Pancreas (tissue), 10 donors: ENCODE measurements around the gene ZACN. TPM values are rescaled to one million over a fixed set of nuclear protein-coding genes. Genes with fewer than 3 reads are reported as not detected.

Experiments
- ATAC-seq, 4 donors: fragments of 200-7000 bp; cut with Tn5 transposase; one replicate each; pipeline versions ENCODE4 v1.8.0 to v1.9.1; 2020; ENCODE audit warnings: mild to moderate bottlenecking in 4 of 4, moderate library complexity in 4 of 4
- DNase-seq, 6 donors: peaks; one replicate each; pipeline ENCODE4 v3.0.0-alpha.2; 2020
- FAIRE-seq: peaks from 2 replicates; lab custom pipeline; 2012; peaks lifted over from hg19 to GRCh38; lab: Jason Lieb, UNC
- H3K27ac ChIP-seq, 4 donors: fragments of 200-600 bp; sonication (generic); 1 replicate in 3 of 4; 2 replicates in 1 of 4; pipeline versions ENCODE4 v1.5.0 to v1.8.0; 2020
- H3K27me3 ChIP-seq, 4 donors: fragments of 200-600 bp; one replicate each; pipeline ENCODE4 v1.8.0; 2021
- H3K36me3 ChIP-seq, 3 donors: fragments of 200-600 bp; sonication (generic) in 1 of 3; one replicate each; pipeline versions ENCODE4 v1.5.0 to v1.8.0; 2020 to 2021
- H3K4me1 ChIP-seq, 3 donors: fragments of 200-600 bp; one replicate each; pipeline ENCODE4 v1.8.0; 2021
- H3K4me3 ChIP-seq, 4 donors: fragments of 200-600 bp; sonication (generic) in 2 of 4; one replicate each; pipeline versions ENCODE4 v1.5.0 to v1.8.0; 2020 to 2021
- H3K9me3 ChIP-seq, 4 donors: fragments of 200-600 bp; one replicate each; pipeline ENCODE4 v1.8.0; 2021
- WGBS, 2 donors: extraction: QIAGEN DNeasy Blood & Tissue Kit; methylation state at CpG; one replicate each; pipeline ENCODE4 v1.1.7; 2013; 5-methylcytosine and 5-hydroxymethylcytosine counted together
- intact Hi-C, 3 donors: fragments of 100-400 bp; cut with DNase I; formaldehyde crosslinking; loops; one replicate each; pipeline versions ENCODE4 v1.11.1 to v1.14.2; 2022
- polyA plus RNA-seq, 2 donors: library from polyadenylated mRNA; stranded (reverse); fragments of 200-250 nt; gene quantifications; one replicate each; pipeline ENCODE4 v1.2.3, GENCODE V29; 2013
- total RNA-seq, 6 donors: library from RNA; stranded (reverse); fragmentation: NEBNext Ultra II Directional in 4 of 6; extraction: Animal tissue kit (Norgen Biotek cat#: 25700) in 4 of 6; gene quantifications; one replicate each; pipeline versions ENCODE4 v1.2.1 to v1.2.4, GENCODE V29; 2021 to 2023
- TF ChIP-seq, protein P1 (sequence below), 4 donors: fragments of 200-600 bp; sonication (generic) in 3 of 4; IDR thresholded peaks; one replicate each; pipeline versions ENCODE4 v1.5.0 to v1.8.0; 2021; ENCODE audit warnings: antibody characterized with exemption in 4 of 4
- donor health status: healthy with polysubstance abuse.
- donor health status: DM: no; HTN: no; CAD: no; lungs with moderate emphysema.
- donor health status: DM: no; HTN: no; CAD: no.
- donor health status: control.
- donor health status: control.
- donor health status: Bipolar disorder and iron deficiency.
- donor health status: DM: yes; HTN: yes; CAD: no.
- donor health status: DM: no; HTN: no; CAD: no.
- donor health status: DM: no; HTN: no; CAD: no.
- donor health status: DM: yes; HTN: yes; CAD: no.

The ZACN gene
- total and polyA plus RNA-seq, 8 donors = 0.06 to 4.2 (median 3.4) TPM; not detected in 5

DNA sequence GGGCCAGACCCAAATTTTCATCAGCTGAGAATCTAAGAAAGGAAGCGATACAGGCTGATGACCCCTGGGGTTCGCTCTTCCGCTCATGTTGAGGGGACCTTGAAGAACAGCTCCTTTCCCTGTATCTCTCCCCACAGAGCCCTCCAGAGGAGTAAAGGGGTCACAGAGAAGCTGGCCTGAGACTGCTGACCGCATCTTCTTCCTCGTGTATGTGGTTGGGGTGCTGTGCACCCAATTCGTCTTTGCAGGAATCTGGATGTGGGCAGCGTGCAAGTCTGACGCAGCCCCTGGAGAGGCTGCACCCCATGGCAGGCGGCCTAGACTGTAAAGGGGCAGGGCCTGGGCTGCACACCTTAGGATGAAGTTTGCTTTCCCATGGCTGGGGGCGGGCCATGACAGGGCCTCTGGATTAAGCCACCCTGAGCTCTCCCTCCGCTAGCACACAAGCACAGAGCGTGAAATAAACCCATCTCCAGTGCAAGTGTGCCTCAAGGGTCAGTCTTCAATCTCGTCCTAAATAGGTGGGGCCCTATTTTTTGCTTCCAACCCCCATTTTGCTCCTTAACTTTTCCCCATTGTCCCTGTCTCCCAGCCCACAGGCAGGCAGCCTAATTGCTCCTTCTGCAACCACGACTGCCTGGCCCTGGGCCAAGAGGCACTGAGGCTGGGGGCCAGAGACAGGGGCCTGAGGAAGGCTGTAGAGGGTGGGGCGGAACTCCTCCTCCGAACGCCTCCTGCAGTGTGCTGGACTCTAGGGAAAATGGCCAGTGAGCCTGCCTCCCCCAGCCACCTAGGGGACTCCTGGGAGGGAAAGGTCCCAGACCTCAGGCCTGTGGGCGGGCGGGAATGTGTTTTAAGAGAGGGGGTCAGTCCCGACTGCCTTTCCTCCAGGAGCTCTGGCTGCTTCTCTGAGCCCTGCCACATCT is 3.6 kb downstream of the ZACN start:
- Histone ChIP-seq H3K4me3 (no peak overlapping the region), H3K9me3 (no peaks in the 10 kb centered on the region), H3K27ac (no peak overlapping the region), H3K36me3 (peaks cover 0 to 44% (median 11%) of the 10 kb centered on the region in 3 donors), H3K4me1 (peaks cover 0 to 5% (median 0%) of the 10 kb centered on the region in 3 donors), H3K27me3 (no peaks in the 10 kb centered on the region)
- 86 to 88% methylated on average over 16 to 20 of the region's 20 CpGs for WGBS, 2 donors
- TF ChIP-seq, protein P1, sequence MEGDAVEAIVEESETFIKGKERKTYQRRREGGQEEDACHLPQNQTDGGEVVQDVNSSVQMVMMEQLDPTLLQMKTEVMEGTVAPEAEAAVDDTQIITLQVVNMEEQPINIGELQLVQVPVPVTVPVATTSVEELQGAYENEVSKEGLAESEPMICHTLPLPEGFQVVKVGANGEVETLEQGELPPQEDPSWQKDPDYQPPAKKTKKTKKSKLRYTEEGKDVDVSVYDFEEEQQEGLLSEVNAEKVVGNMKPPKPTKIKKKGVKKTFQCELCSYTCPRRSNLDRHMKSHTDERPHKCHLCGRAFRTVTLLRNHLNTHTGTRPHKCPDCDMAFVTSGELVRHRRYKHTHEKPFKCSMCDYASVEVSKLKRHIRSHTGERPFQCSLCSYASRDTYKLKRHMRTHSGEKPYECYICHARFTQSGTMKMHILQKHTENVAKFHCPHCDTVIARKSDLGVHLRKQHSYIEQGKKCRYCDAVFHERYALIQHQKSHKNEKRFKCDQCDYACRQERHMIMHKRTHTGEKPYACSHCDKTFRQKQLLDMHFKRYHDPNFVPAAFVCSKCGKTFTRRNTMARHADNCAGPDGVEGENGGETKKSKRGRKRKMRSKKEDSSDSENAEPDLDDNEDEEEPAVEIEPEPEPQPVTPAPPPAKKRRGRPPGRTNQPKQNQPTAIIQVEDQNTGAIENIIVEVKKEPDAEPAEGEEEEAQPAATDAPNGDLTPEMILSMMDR (IDR thresholded peaks at IDR 0.05) = no peak
- no peak for ATAC-seq
- no peak for FAIRE-seq
- peak in 3 of 6 donors; percentile 47 to 79 (median 62) for DNase-seq
- intact Hi-C loops = no loop called here

DNA sequence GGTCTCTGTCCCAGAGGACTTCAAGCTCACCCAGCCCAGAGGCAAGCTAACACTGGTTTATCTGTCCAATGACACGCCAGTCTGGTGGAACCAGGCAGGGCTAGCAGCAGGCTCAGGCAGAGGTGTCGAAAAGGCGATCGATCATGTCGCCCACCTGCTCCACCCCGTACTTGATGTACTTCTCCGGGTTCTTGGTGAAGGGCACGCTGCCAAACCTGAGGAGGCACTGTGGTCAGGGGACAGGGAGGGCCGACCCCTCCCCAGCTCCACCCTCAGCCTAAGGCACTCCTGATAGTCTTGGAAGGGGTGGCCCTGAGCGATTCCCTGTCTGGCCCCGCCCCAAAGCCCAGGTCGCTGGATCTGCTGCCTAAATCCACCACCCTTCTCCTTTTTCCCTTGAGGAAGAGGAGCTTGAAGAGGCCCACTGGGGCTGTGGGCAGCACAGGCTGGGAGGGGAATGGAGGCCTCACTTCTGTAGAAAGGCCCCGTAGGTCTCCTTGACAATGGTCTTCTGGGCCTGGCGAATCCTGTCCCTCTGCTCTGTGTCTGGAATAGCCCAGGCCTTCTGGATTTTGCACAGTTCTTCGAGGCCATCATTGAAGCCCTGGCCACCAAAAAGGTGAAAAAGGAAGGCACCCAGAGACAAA is 4.7 kb downstream of the ZACN start:
- Histone ChIP-seq H3K36me3 (peaks cover 0 to 55% (median 18%) of the 10 kb centered on the region in 3 donors), H3K27me3 (no peaks in the 10 kb centered on the region), H3K4me3 (no peak overlapping the region), H3K4me1 (peaks cover 0 to 5% (median 0%) of the 10 kb centered on the region in 3 donors), H3K9me3 (no peaks in the 10 kb centered on the region), H3K27ac (no peak overlapping the region)
- WGBS, 2 donors = 89 to 92% methylated on average over 15 of the region's 15 CpGs
- FAIRE-seq (no peak), DNase-seq (peak in 3 of 6 donors; percentile 42 to 64 (median 46)), ATAC-seq (no peak)
- TF ChIP-seq, protein P1 (IDR thresholded peaks at IDR 0.05) = no peak
- intact Hi-C loops = no loop called here

DNA sequence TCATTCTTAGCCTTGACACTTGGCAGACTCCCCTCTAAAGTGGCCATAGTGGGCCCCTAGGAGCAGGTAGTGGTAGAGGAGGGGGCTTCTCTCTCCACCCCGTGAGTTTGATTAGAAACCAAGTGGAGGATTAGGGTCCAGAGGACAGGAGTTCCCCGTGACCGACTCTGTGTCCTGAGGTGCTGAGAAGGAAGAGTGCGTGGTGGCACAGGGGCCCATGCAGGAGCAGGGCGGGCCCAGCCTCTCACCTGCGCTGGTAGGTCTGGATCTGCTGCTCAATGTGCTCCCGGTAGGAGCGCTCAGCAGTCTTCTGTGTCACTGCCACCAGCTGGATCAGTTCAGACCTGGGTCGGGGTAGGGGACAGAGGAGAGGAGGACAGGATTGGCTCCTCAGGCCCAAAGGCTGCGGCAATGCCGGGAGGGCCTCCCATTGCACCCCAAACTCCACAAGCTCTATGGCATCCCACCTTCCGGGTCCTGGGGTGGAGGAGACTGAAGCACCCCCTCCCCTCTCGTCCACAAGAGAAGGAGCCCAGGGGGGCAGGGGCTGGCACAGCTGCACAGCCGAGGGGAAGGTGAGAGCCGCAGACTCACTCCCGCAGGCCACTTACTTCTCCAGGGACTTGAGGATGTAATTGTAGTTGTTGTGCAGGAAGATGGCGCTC is 6.2 kb downstream of the ZACN start:
- 81 to 85% methylated on average over 17 of the region's 17 CpGs for WGBS, 2 donors
- TF ChIP-seq, protein P1 (IDR thresholded peaks at IDR 0.05) = no peak
- FAIRE-seq = no peak
- no peak for ATAC-seq
- Histone ChIP-seq H3K4me1 (no peaks in the 10 kb centered on the region), H3K27ac (no peak overlapping the region), H3K9me3 (no peaks in the 10 kb centered on the region), H3K36me3 (peaks cover 0 to 69% (median 22%) of the 10 kb centered on the region in 3 donors), H3K27me3 (no peaks in the 10 kb centered on the region), H3K4me3 (no peak overlapping the region)
- DNase-seq = no peak
- intact Hi-C loops = no loop called here

DNA sequence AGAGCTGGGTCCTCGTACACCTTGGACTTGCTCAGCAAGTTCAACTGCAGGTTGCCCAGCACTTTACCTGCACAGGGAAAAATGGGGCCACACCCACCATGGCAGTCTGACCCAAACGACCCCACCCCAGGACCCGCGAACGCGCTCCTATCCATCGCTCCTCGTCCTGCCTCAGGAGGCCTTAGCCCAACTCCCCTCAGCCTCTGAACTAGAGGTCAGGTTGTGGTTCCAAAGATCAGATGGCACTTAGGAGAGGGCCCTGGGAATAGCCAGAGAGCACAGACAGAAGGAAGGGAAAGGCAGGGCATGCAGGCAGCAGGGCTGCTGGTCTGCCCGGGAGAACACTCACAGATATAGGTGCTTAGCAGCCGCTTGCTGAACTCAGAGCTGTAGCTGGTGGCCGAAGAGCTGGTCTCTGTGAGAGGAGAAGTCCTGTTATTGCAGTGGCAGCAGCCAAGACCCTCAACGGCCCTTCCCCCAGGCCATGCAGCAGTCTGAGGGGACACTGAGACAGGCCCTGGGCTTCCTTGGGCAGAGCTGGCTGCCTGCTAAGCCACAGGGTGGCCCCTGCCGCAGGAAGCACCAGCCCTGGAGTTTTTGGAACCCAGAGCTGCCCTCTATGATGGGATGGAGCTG is 6.9 kb downstream of the ZACN start:
- WGBS, 2 donors = 89 to 91% methylated on average over 13 of the region's 13 CpGs
- ATAC-seq (no peak), FAIRE-seq (no peak), DNase-seq (peak in 1 of 6 donors; percentile 21)
- Histone ChIP-seq H3K27me3 (no peaks in the 10 kb centered on the region), H3K36me3 (peaks cover 0 to 73% (median 25%) of the 10 kb centered on the region in 3 donors), H3K4me1 (no peaks in the 10 kb centered on the region), H3K27ac (no peak overlapping the region), H3K9me3 (no peaks in the 10 kb centered on the region), H3K4me3 (no peak overlapping the region)
- TF ChIP-seq, protein P1 (IDR thresholded peaks at IDR 0.05) = no peak
- intact Hi-C loops = no loop called here
